Stimulated activated CD4-positive, alpha-beta T cell treated with anti-CD3 and anti-CD28 coated beads, Interleukin-4, amount 100 ng/mL, for 24 hours (primary cell): ENCODE measurements around the gene LRRC41.
A peak's percentile ranks its signal among the peaks of the same experiment; 100 is the strongest.
"Not testable (repeated sequence)": the region's sequence is repeated elsewhere in the genome, so short reads cannot be mapped to it uniquely, and the experiment has no call there.

Experiments used
- DNase-seq: peaks from one replicate; pipeline ENCODE4 v3.0.0-alpha.2; 2020

Gene LRRC41

GRCh38 chr1:46322191-46322590, 18.8 kb upstream of the LRRC41 start:
- DNase-seq, result not testable (repeated sequence)

DNA sequence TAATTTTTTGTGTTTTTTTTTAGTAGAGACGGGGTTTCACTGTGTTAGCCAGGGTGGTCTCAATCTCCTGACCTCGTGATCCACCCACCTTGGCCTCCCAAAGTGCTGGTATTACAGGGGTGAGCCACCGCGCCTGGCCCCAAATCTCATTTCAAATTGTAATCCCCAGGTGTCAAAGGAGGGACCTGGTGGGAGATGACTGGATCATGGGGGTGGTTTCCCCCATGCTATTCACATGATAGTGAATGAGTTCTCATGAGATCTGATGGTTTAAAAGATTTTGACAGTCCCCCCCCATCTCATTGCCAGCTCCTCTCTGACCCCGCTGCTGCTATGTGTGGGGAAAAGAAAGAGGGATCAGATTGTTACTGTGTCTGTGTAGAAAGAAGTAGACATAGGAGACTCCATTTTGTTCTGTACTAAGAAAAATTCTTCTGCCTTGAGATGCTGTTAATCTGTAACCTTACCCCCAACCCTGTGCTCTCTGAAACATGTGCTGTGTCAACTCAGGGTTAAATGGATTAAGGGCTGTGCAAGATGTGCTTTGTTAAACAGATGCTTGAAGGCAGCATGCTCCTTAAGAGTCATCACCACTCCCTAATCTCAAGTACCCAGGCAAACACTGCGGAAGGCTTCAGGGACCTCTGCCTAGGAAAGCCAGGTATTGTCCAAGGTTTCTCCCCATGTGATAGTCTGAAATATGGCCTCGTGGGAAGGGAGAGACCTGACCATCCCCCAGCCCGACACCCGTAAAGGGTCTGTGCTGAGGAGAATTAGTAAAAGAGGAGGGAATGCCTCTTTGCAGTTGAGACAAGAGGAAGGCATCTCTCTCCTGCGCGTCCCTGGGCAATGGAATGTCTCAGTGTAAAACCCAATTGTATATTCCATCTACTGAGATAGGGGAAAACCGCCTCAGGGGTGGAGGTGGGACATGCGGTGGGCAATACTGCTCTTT, 16.8 kb upstream of the LRRC41 start:
- DNase-seq, result not testable (repeated sequence)

DNA sequence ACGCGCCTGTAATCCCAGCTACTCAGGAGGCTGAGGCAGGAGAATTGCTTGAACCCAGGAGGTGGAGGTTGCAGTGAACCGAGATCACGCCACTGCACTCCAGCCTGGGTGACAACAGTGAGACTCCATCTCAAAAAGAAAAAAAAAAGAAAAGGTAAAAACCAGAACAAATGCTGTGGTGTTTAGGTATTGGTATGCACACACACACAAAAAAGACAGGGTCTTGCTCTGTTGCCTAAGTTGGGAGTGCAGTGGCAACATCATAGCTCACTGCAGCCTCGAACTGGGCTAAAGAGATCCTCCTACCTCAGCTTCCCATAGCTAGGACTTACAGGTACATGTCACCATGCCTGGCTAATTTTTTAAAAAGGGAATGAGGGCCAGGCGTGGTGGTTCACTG, 15.9 kb upstream of the LRRC41 start:
- not testable (repeated sequence) for DNase-seq

DNA sequence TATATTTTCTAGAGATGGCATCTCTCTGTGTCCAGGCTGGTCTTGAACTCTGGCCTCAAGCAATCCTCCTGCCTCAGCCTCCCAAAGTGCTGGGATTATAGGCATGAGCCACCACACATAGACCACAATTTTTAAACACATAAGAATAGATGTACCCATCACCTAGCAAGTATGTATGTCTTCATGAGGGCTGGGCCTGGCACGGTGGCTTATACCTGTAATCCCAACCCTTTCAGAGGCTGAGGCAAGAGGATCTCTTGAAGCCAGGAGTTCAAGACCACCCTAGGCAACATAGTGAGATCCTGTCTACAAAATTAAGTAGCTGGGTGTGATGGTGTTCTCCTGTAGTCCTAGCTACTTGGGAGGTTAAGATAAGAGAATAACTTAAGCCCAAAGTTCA, 13.9 kb upstream of the LRRC41 start:
- no peak for DNase-seq

- no peak for DNase-seq
Observed at GRCh38 chr1:46315669-46316403, 12.4 kb upstream of the LRRC41 start.

DNA sequence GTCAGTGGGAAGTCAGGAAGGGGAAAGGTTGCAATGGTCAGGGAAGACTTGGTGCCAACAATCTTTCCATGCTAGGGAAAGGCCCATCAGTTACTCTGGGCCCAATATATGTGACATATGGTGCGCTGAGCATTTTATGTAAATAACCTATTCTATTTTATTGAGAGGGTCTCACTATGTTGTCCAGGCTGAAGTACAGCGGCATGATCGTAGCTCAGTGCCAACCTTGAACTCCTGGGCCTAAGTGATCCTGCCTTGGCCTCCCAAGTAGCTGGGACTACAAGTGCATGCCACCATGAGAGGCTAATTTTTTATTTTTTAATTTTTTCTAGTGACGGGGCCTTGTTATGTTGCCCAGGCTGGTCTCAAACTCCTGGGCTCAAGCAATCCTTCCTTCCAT, 6.9 kb upstream of the LRRC41 start:
- DNase-seq, result no peak

GRCh38 chr1:46309401-46310159, 6.2 kb upstream of the LRRC41 start:
- no peak for DNase-seq

DNA sequence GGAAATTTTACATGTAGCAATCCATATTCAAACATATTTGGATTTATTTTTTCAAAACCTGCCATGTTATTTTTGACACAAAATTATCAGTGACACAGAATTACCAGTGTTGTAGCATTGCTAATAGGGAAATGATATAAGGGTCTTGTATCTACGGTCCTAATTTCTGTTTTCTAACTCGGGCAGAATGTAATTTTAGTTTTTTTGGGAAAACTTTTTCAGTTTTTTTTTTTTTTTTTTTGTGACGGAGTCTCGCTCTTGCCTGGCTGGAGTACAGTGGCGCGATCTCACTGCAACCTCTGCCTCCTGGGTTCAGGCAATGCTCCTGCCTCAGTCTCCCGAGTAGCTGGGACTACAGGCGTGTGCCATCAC, 2.7 kb upstream of the LRRC41 start:
- no peak for DNase-seq

DNA sequence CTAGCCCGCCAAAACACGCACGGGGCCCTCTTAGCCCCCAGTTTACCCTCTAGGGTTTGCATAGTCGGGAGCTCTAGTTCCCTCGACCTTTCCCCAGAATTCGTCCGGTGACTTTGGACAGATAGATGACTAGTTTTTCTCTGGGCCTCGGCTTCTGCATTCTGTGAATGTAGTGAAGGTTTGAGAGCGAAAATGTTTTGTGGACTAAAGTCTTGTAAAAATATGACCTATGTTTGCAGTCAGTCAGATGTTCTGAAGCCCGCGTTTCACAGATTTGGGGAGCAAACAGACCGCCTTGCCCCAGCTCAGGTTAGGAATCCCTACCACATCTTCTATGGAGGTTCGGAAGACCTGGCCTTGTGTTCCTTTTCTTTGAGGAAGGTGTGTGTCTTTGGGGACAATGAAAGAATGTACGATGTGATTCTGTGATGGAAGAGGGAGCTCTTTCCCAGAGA, 483 bp upstream of the LRRC41 start:
- DNase-seq, result no peak

DNA sequence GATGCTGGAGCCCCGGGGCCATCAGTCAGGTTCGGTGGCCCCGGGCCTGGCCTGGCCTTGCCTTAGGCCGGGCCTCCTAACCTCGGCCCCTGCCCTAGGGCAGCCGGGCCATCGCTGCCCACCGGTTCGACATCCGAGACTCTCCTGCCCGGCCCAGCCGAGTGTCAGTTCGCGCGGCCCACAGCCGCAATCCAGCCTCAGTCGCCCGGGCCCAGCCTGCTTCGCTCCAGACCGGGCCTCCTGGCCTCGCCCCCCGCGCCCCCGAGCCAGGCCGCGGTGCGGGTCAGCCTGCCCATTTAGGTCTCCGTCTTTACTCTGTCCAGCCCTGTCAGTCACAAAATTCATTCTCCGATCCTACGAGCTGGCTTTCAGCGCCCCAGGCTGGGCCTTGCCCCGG, 777 bp downstream of the LRRC41 start:
- peak; percentile 12 for DNase-seq

GRCh38 chr1:46301808-46302640, 1.4 kb downstream of the LRRC41 start:
- peak; percentile 47 for DNase-seq

DNA sequence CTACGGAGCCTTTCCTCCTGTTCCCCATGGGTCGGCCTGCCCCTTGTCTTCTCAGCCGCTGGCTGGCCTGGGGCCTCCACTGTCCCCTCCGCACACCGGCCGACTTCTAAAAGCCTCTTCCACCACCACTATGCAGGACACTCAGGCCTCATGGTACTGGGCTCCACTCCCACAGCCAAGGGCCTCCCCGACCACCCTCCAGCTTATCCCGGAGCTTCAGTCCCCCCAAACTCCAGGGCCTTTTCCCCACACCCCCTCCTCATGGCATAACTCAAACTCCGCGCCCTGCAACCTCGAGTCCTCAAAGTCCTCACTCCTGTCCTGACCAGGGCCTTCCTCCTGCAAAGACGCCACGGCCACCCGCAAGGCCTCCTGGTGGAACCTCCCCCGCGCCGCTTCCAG, 2.0 kb downstream of the LRRC41 start:
- DNase-seq, result no peak

DNA sequence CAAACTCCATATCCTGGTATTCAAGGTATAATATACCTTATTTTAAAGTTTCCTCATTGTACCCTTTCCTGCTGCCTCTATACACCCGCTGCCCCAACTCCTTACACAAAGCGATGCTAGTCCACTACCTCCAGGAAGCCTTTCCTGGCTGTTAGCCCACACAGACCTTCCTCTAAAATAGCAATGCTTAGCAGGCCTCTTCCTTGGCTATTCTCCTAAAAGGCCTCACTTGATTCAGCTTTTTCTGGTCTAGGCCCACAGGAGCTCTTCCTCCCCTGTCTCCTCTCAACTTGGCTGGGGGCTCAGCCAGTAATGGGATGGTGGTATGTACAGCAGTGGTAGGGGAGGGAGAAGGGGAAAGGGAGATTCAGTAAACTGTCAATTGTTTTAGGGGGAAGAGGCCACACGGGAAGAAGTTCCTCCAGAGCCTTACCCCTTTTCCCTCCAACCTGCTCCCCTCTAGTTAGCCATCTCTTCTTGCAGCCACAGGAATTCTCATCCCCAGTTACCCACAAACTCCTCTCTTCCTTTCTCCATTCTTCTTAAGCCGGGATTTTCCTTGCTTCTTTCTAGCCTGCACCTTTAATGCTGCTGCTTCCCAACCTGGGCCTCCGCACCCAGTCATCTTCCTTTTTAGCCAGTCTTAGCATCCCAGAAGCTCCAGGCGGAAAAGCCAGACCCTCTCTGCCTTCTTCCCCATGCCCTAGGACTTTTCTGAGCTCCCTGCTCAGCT, 2.6 kb downstream of the LRRC41 start:
- DNase-seq, result no peak

DNA sequence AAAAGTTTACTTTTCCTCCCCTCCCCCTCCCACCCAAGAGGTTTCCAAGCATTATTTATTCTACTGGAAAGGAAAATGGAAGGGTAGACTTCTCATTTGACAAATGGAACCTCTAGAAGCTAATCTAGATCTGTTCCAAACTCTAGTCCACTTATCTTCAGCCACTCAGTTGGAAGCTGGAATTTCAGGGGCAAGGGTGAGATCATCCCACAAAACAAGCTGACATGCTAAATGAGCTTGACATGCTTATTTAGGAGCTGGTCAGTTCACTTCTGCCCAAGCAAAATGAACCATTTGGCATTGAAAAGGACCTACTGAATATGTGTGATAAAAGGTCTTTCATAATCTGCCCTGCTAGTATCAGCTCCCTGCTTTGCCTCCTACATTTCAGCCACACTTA, 5.0 kb downstream of the LRRC41 start:
- DNase-seq, result no peak

- DNase-seq, result no peak
Observed at GRCh38 chr1:46295306-46295705, 8.1 kb downstream of the LRRC41 start.

DNA sequence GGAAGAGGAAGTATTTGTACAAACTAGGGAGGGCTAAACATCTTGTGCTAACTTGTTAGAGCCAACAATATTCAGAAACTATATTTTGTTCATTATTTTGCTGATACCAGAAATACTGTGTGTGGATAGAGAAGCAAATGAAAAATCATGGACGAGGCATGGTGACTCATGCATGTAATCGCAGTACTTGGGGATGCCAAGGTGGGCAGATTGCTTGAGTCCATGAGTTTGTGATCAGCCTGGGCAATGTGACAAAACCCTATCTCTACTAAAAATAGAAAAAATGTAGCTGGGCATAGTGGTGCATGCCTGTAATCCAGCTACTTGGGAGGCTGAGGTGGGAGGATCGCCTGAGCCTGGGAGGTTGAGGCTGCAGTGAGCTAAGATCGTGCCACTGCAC, 13.4 kb downstream of the LRRC41 start:
- DNase-seq, result no peak

DNA sequence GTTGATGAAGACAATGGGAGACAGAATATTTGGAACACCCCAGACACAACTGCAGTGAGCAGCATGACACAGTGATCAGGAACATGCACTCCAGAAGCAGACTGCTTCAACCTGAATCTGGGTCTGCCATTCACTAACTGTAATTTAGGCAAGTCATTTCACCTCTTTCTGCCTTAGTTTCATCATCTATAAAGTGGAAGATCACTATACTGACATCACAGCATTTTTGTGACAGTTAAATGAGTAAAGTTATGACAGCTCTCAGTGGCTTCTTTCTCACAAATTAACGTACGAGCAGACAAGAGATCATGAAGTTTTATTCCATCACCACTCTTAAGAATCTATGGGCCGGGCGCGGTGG, 14.3 kb downstream of the LRRC41 start:
- no peak for DNase-seq

DNA sequence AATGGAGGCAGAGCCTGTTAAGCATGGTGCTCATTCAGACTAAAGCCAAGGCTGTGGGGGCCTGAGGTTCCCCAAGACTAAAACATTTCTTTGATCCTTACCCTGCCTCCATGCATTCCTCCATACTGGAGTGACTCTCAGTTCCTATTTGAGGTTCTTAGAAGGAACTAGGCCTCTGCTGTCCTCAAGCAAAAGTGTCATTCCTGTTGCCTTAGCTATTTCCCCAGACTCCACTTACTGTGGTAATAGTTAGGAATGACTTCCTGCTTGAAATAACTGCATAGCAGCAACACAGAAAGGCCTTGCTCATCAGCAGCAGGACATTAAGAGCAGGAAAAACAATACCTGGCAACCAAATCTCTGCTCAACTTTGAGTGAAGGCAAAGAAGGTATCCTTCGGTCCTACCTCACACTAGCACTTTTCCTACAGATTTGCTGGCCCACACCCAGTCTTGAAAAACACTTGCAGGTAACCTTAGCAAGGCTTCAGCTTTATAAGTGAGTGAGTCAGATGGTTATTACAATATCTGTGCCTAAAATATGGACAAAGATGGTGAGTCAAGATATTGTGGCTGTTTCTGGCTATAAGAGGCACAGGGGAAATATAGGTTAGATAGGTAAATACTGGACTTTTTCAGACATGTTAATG, 14.8 kb downstream of the LRRC41 start:
- no peak for DNase-seq

DNA sequence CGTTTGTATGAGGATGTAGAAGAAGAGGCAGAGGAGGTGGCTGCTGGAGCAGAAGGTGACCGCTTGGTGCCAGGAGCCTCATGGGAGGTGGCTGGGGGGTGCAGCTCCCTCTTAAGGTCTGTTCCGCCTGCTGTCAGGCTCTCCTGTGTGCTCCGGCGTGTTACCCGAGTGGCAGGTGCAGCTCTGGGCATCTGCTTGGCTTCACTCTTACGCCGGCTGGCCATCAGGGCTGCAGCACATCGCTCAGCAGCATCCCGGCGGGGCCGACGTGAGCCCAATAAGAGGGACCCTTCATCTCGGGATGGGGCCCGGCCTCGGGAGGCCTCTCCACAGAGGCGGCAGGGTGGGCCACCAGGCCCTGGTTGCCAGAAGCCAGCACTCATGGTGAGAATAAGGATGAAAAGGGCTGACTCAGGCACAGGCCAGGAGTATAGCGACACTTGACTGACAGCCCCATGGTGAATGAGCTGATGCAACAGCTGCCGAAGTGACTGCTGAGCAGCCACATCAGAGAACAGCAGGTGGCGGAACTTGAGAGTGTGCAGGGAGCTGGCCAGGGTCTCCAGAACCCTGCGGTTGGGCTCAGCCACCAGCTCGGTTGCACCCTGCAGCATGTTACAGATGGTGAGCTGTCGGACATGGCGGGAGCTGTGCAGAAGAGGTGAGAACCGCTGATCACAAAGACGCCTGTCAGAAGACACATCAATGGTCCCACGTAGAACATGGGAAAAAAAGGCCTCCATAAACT, 17.5 kb downstream of the LRRC41 start:
- peak; percentile 17 for DNase-seq
